NCI-H2029 treated with DMSO at 0.1 percent for 48 hours (cell line): ENCODE results near the gene ABTB1.

ENCODE experiments used
- DNase-seq: peaks from one replicate; lab custom pipeline; 2025; lab: John Stamatoyannopoulos, UW

ABTB1 gene

DNA sequence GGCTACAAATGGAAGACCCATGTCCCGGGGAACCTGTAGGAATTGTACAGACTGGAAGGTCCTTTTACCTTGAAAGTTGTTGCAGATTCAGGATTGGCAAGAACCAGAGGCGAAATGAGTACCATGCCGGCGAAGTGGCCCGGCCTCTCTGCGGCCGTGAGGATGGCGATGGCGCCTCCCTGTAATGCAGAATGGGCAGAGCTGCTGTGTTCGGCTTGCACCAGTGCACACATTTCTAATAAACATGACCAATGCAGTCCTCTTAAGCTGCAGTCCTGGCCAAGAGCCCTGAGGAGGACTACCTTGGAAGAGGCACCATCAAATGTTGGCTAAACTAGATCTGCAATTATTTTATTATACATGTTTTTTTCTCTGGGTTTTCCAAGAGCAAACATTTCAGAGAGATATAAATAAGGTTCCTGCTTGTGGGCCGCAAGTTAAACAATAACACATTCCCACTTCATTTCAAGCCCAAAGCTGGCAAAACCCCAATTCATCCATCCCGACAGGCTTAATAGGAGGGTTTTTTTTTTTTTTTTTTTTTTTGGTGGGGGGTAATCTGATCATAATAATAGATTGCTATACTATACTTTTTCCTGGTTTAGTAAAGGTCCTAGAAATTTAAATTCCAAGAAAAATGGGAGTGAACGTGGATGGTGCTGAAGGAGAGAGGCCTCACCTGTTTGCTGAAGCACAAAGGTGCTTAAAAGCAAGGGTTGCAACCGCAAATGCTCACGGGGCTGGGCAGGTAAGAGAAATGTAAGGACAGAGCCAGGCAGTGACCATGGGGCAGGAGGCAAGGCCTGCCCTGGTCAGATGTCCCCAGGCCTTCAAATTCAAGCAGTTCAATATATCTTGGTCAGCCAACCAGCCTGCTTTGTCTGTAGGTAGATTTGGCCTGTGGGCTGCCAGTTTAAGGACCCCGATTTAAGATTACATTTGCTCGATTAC lies 48.5 kb downstream of the ABTB1 start:
- DNase-seq, result peak; percentile 92

DNA sequence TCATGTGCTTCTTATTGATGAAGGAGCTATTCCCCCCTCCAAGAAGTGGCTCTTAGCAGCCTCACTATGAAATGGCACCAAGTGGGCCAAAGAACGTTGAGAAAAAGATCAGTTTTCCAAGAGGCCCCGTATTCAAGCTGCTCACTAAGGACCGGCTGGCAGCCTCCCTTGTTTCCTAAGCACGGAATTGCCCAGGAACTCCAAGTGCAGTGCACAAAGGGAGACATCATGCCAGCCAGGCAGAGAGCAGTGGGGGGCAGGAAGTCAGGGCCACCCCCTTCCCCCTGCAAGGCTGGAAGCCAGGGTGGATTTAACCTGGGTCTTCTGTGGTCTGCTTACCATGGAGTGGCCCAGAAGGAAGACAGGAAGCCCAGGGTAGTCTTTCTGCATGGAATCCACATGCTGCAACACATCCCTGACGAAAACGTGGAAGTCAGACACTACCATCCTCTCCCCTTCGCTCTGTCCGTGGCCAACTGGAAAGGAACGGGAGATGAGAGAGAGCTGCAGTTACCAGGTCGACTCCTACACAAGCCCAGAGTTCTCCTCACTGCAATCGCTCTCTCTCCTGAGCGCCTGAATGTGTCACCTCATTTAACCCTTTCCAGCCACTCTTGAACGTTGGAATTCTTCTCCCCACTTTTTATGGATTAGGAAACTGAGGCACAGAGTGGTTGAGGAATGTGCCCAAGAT lies 49.5 kb downstream of the ABTB1 start:
- DNase-seq, result peak; percentile 37

DNA sequence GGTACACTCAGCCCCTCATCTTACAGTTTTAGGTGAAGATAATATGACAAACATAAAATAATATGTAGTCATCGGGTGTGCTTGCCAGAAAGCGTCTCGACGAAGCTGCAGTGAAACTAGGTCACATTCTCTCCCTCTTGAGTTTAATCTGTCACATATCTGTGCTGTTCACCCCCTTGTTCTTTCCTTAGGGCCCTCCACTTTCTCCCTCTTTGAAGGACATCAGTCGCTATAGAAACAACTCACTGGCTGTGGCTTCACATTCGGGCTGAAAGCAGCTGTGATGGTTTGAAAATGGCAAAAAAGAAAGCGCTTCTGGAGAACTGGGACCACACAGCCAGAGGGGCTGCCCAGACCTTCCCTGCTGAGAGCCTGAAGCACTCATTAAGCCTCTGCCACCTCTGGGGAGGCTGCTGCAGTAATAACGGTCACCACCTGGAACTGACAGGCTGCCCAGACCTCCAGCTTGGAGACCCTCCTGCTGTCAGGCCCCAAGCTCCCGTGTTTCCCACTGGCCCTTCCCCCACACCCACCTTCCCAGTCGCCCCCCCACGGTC lies 50.3 kb downstream of the ABTB1 start:
- no peak for DNase-seq

DNA sequence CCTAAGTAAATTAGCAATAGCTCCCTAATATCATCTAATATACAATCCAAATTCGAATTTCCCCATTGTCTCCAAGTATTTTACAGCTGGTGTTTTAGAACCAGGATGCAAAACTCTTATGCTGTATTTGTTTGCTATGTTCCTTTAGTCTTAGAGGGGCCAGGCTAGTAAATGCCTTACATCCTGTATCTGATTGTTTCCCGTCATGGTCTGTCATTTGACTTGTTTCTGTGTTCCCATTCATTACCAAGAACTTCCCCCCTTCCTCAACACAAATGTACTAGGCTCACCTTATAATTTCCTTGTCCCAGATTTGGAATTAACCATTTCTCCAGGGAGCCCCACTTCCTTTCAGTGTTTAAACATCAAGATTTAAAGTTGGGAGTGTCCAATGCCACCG lies 54.1 kb downstream of the ABTB1 start:
- no peak for DNase-seq

DNA sequence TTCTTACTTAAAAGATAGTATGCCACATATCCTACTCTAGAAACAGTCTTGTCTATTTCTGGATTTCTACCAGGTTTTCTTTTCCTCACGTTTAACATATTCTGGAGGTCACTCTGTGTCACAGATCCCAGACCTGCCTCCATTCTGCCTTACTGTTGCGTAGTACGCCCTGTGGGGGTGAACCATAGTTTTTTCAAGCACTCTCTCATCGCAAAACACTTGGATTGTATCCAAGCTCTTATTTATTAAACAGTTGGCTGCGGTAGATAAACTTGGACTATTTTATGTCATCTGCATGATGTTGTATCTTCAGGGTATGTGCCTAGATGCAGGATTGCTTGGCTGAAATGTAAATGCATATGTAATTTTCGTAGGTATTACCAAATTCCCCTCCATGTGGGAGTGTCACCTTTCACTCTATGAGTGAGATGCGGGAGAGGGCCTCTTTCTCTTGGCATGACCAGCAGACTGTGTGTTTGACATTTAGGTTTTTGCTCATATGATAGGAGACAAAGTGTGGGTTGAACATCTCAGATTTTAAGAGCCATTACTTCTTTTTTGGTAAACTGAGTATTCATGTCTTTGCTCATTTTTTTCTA lies 55.8 kb downstream of the ABTB1 start:
- DNase-seq, result no peak

DNA sequence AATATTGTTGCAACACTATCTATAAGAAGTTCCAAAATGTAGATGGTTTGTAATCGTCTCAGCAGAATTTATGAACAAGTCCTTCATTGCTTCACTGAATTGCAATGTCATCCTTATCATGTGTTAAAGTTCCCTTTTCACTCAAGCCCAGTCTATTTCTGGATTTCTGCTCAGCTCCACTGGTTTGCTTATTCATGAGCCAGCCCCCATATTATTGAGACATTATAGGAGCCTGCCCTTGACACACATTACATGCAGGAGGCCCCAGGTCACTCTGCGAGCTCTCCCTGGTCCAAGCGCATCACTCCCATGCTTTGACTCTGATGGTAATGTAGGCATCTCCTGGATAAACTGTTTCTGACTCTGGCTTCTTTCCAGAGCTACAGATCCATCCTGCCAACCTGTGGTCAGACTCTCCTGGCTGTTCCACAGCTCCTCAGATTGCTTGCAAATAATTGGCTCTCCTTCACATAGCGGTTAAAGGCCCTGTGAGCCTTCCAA lies 56.9 kb downstream of the ABTB1 start:
- peak; percentile 42 for DNase-seq

DNA sequence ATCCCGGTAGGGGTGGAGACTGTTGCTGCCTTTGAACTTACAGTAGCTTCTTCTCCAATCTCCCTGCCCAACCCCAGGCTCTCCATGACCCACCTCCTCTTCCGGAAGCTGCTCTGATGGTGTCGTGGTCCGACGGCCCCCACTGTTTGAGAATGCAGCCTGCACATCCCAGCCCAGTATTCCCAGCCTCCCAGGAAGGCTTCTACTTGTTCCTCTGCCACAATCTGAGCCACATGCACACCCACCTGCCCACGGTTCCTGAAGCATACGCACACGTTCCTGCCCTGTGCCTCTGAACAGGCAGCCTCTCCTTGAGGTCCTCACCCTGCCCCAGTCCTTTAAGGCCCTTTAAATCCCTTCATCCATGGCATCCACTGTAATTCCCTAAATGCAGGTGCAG lies 57.4 kb downstream of the ABTB1 start:
- DNase-seq, result no peak
